GM19455 (cell line): ENCODE measurements around the gene SNAI3.

Experiments used
- ATAC-seq: cut with Tn5 transposase; IDR thresholded peaks from one replicate; pipeline ENCODE4 v1.9.1; 2021; ENCODE audit not compliant: unreplicated experiment

Gene SNAI3

GRCh38 chr16:88691924-88692560, 5.7 kb upstream of the SNAI3 start:
- no peak for ATAC-seq

GRCh38 chr16:88691129-88691813, 5.0 kb upstream of the SNAI3 start:
- ATAC-seq, result no peak

- no peak for ATAC-seq
These were observed 4.2 kb upstream of the SNAI3 start for GRCh38 chr16:88690341-88691128.

GRCh38 chr16:88688013-88688778, 1.9 kb upstream of the SNAI3 start:
- no peak for ATAC-seq

- ATAC-seq, result no peak
These were observed 1.3 kb upstream of the SNAI3 start for GRCh38 chr16:88687676-88688012.

GRCh38 chr16:88687254-88687576, 908 bp upstream of the SNAI3 start:
- ATAC-seq, result no peak

GRCh38 chr16:88686062-88686438, 257 bp downstream of the SNAI3 start:
- ATAC-seq, result peak; percentile 5

- no peak for ATAC-seq
These were observed 898 bp downstream of the SNAI3 start for GRCh38 chr16:88685156-88686061.

GRCh38 chr16:88684569-88685155, 1.6 kb downstream of the SNAI3 start:
- no peak for ATAC-seq

GRCh38 chr16:88681709-88682451, 4.4 kb downstream of the SNAI3 start:
- peak; percentile 60 for ATAC-seq

- ATAC-seq, result no peak
These were observed 5.1 kb downstream of the SNAI3 start for GRCh38 chr16:88681084-88681680.

GRCh38 chr16:88680554-88681083, 5.7 kb downstream of the SNAI3 start:
- ATAC-seq, result no peak

GRCh38 chr16:88678224-88678979, 7.9 kb downstream of the SNAI3 start:
- no peak for ATAC-seq

- ATAC-seq, result no peak
These were observed 8.6 kb downstream of the SNAI3 start for GRCh38 chr16:88677721-88678120.

GRCh38 chr16:88676502-88677242, 9.6 kb downstream of the SNAI3 start:
- no peak for ATAC-seq

GRCh38 chr16:88673716-88674379, 12.5 kb downstream of the SNAI3 start:
- no peak for ATAC-seq

- no peak for ATAC-seq
These were observed 13.5 kb downstream of the SNAI3 start for GRCh38 chr16:88672776-88673175.
